Transverse colon (tissue), 4 donors: Measurements from ENCODE around the gene SLC15A4. TPM values are rescaled to one million over a fixed set of nuclear protein-coding genes. Genes with fewer than 3 reads are reported as not detected.

ENCODE experiments used
- DNase-seq: peaks from one replicate; pipeline ENCODE4 v3.0.0-alpha.2; 2019
- H3K27ac ChIP-seq, 4 donors: fragments of 200-600 bp; sonication (generic); 2 replicates each; pipeline ENCODE4 v1.5.1; 2016 to 2018; ENCODE audit warnings: inconsistent platforms in 4 of 4
- H3K27me3 ChIP-seq: fragments of 200-600 bp; sonication (generic); 2 replicates; pipeline ENCODE4 v1.5.1; 2017; ENCODE audit warnings: inconsistent platforms
- H3K36me3 ChIP-seq, 4 donors: fragments of 200-600 bp; sonication (generic); 2 replicates each; pipeline ENCODE4 v1.5.1; 2017 to 2019; ENCODE audit warnings: inconsistent platforms in 4 of 4
- H3K4me1 ChIP-seq, 4 donors: fragments of 200-600 bp; sonication (generic); 2 replicates each; pipeline ENCODE4 v1.5.1; 2017 to 2020; ENCODE audit warnings: inconsistent platforms in 4 of 4
- H3K4me3 ChIP-seq, 4 donors: fragments of 200-600 bp; sonication (generic); 1 replicate in 1 of 4; 2 replicates in 3 of 4; pipeline versions ENCODE4 v1.5.1 to v1.6.1; 2017 to 2019; ENCODE audit warnings: inconsistent platforms in 4 of 4
- H3K9me3 ChIP-seq, 2 donors: fragments of 200-600 bp; sonication (generic); 2 replicates each; pipeline ENCODE4 v1.5.1; 2017 to 2019; ENCODE audit warnings: inconsistent platforms in 2 of 2
- CTCF ChIP-seq, 5 experiments: fragments of 200-600 bp in 3 of 5; fragments of 450-650 bp in 2 of 5; sonication (generic) in 3 of 5; IDR thresholded peaks; 1 replicate in 2 of 5; 2 replicates in 3 of 5; pipeline ENCODE4 v1.5.1; 2016 to 2017; ENCODE audit warnings: antibody characterized with exemption in 5 of 5, inconsistent platforms in 3 of 5, mild to moderate bottlenecking in 2 of 5, moderate library complexity in 1 of 5
- EP300 ChIP-seq: sonication (generic); formaldehyde crosslinking; IDR thresholded peaks from one replicate; pipeline ENCODE4 v1.6.1; 2017; ENCODE audit warnings: antibody characterized with exemption, low read depth
- POLR2A ChIP-seq: fragments of 450-650 bp; IDR thresholded peaks from one replicate; pipeline ENCODE4 v1.6.1; 2016; ENCODE audit warnings: antibody characterized with exemption, mild to moderate bottlenecking, moderate library complexity
- POLR2AphosphoS5 ChIP-seq, 3 donors: sonication (generic); formaldehyde crosslinking; IDR thresholded peaks; one replicate each; pipeline ENCODE4 v1.6.1; 2016; ENCODE audit warnings: antibody characterized with exemption in 3 of 3
- WGBS, 2 donors: methylation state at CpG; one replicate each; pipeline ENCODE4 v1.1.5; 2018; ENCODE audit warnings: low coverage in 1 of 2; 5-methylcytosine and 5-hydroxymethylcytosine counted together
- in situ Hi-C, 4 donors: fragments of 200-750 bp; cut with MboI; loops; one replicate each; pipeline versions ENCODE4 v1.15.0 to v1.15.1; 2017; ENCODE audit warnings: low sequenced_read_pairs in 3 of 4, low pct_ligation_motif_present in 1 of 4, low pct_unique_long_range_greater_than_20kb in 1 of 4
- intact Hi-C: fragments of 100-400 bp; cut with DNase I; formaldehyde crosslinking; loops from one replicate; pipeline ENCODE4 v1.15.1; 2023; ENCODE audit warnings: low total_unique reads
- total RNA-seq, 4 donors: library from RNA; depleted of rRNA; stranded (reverse); fragments of >200 nt; gene quantifications; one replicate each; pipeline ENCODE4 v1.1.0, GENCODE V29; 2016

The SLC15A4 gene
- total RNA-seq, 4 donors from 2014 or later = 13.1 to 41.2 (median 32.7) TPM

GRCh38 chr12:128771681-128772080, 52.1 kb downstream of the SLC15A4 start:
- WGBS, 2 donors = 62% methylated on average over 3 to 4 of the region's 4 CpGs
- in situ Hi-C loops = no loop called here
- Histone ChIP-seq H3K27ac (no peak overlapping the region), H3K36me3 (no peaks in the 10 kb centered on the region), H3K4me1 (no peaks in the 10 kb centered on the region), H3K27me3 (peaks cover 20% of the 10 kb centered on the region), H3K4me3 (no peak overlapping the region), H3K9me3 (no peaks in the 10 kb centered on the region)
- intact Hi-C loops = no loop called here
- no peak for DNase-seq
- TF ChIP-seq POLR2A = no peak
- no peak for TF ChIP-seq EP300
- TF ChIP-seq CTCF (IDR thresholded peaks at IDR 0.05) = no peak
- TF ChIP-seq POLR2AphosphoS5 (IDR thresholded peaks at IDR 0.05) = no peak

- no peaks in the 10 kb centered on the region for H3K4me1 ChIP-seq
- in situ Hi-C loops (no loop called here), intact Hi-C loops (no loop called here)
- H3K9me3 ChIP-seq = no peaks in the 10 kb centered on the region
- peaks cover 20% of the 10 kb centered on the region for H3K27me3 ChIP-seq
- TF ChIP-seq EP300 (no peak), POLR2A (no peak), POLR2AphosphoS5 (IDR thresholded peaks at IDR 0.05) (no peak), CTCF (IDR thresholded peaks at IDR 0.05) (no peak)
- no peak for DNase-seq
- no peak overlapping the region for H3K27ac ChIP-seq
- no peak overlapping the region for H3K4me3 ChIP-seq
- no peaks in the 10 kb centered on the region for H3K36me3 ChIP-seq
- 42 to 58% methylated on average over 7 to 9 of the region's 9 CpGs for WGBS, 2 donors
Observed at GRCh38 chr12:128767518-128767917, 56.2 kb downstream of the SLC15A4 start.

- in situ Hi-C loops (no loop called here), intact Hi-C loops (no loop called here)
- WGBS, 2 donors = 60 to 72% methylated on average over 2 to 12 of the region's 12 CpGs
- no peak for DNase-seq
- Histone ChIP-seq H3K27me3 (peaks cover 20% of the 10 kb centered on the region), H3K4me3 (no peak overlapping the region), H3K36me3 (no peaks in the 10 kb centered on the region), H3K4me1 (no peaks in the 10 kb centered on the region), H3K9me3 (no peaks in the 10 kb centered on the region), H3K27ac (no peak overlapping the region)
- TF ChIP-seq POLR2A = no peak
- no peak for TF ChIP-seq CTCF (IDR thresholded peaks at IDR 0.05)
- TF ChIP-seq EP300 = no peak
- TF ChIP-seq POLR2AphosphoS5 (IDR thresholded peaks at IDR 0.05) = no peak
Observed at GRCh38 chr12:128766738-128767501, 56.8 kb downstream of the SLC15A4 start.

- intact Hi-C loops (no loop called here), in situ Hi-C loops (no loop called here)
- Histone ChIP-seq H3K4me1 (no peaks in the 10 kb centered on the region), H3K4me3 (no peak overlapping the region), H3K27ac (no peak overlapping the region), H3K9me3 (no peaks in the 10 kb centered on the region), H3K36me3 (no peaks in the 10 kb centered on the region), H3K27me3 (peaks cover 10% of the 10 kb centered on the region)
- no peak for DNase-seq
- WGBS, 2 donors = 66 to 72% methylated on average over 6 to 9 of the region's 9 CpGs
- TF ChIP-seq POLR2A = no peak
- TF ChIP-seq EP300 = no peak
- no peak for TF ChIP-seq POLR2AphosphoS5 (IDR thresholded peaks at IDR 0.05)
- no peak for TF ChIP-seq CTCF (IDR thresholded peaks at IDR 0.05)
Observed at GRCh38 chr12:128763395-128763794, 60.4 kb downstream of the SLC15A4 start.
